ENCODE data around the gene CDK14.

CDK14 gene

DNA sequence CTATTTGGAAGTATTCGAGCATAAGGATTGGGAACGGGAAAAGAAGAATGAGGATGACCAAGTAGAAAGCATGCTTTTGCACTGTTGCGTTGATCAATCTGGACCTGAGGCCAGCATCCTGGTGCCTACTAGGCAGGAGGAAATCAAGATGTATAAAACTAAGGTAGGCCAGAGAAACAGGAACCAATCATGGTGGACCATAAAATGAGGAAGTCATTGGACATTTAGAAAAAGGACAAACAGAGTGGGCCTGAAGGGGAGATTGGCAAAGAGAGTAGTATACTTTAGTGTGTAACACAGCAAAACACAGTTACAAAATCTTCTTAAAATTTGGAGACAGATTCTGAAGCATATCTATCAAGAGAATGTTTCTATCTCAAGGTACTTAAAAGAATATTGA is 497.1 kb downstream of the CDK14 start:
- no peak for DNase-seq (ENCODE audit: low read depth)

DNA sequence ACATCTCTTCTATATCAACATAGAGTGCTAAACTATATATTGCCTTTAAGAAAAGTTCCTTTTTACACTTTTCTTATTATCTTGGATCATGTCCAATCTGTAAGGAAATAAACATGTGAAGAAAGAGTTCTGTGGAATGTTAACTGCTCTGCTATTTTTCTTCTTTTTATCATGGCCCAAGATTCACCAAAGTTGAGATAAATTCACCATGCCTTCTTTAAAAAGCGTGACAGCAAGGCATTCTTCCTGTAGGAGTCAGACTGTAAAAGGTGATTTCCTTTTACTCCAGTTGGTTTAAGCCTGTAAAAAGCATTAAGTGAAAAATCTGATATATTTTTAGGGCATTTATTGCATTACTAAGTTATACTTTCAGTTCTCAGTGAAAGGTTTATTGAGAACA is 502.4 kb downstream of the CDK14 start:
- DNase-seq (ENCODE audit: low read depth) = no peak

DNA sequence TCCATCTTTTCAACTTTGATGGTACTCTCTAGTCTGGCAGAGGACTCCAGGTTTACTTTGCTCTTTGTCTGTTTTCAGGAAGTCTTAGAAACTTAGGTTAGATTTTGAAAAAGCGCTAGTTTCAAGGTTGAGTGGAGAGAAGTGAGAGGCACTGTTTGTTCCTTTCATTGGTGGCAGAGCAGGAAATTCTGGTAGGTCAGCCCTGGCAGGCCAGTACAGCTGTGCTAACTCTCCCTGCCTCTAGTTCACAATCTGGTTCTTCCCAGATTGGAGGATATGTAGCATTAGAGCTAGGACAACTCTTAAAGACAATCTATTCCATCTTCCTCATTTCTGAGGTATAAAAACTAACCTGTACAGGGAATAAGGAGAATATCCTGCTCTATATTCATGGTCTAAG is 507.2 kb downstream of the CDK14 start:
- DNase-seq (ENCODE audit: low read depth) = no peak

DNA sequence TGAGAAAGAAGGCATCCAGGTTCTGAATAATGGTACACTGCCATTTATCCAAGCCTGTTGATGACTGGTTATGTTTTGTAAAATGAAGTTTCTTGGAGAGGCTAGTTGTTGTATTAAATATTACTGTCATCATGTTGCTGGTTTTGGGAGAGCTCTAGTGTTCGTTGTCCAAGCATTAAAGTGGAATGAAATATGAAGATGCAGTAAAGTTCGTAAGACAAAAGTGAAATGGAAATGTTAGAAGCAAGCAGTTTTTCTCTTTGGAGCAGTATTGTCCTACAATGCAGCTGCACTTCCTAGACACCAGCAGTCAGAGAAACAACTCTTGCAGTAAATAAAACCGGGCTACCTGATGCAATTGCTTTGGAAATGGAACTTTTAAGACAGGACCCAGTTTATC is 511.3 kb downstream of the CDK14 start:
- DNase-seq (ENCODE audit: low read depth) = no peak

DNA sequence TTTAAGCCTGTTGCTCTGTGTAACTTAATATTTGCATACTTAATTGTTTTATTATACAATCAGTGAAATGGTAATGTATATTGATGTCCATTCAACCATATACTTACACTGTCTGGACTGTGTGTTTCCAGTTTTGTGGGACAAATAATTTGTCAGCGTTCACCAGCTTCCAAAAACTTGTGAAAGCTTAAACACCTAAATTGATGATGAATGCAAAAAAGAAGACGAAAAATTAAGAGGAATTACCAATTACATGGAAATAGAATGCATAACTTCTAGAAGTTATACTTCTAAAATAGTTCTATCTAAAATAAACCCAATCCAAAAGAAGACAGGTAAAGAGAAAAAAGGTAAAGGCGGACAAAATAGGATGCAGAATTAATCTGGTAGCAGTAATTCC is 513.1 kb downstream of the CDK14 start:
- no peak for DNase-seq (ENCODE audit: low read depth)

DNA sequence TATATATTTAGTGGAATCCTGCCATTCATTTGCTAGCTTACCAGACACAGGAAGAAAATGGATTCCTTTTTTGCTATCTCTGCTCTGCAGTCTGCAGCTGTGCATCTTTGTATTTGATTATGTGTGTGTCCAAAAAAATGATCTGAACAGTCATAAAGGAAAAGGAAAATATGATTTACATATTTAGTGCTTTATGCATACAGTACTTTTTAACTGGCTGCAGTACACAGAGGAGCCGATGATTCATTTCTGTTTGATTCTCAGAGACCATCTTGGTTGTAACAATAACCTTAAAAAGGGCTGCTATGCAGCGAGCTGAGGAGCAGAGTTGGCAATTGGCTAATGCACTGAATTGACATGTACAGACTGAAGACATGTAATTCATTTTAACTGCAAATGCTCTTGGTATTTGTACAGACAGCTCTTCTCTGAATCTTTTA is 516.8 kb downstream of the CDK14 start:
- no peak for DNase-seq (ENCODE audit: low read depth)

DNA sequence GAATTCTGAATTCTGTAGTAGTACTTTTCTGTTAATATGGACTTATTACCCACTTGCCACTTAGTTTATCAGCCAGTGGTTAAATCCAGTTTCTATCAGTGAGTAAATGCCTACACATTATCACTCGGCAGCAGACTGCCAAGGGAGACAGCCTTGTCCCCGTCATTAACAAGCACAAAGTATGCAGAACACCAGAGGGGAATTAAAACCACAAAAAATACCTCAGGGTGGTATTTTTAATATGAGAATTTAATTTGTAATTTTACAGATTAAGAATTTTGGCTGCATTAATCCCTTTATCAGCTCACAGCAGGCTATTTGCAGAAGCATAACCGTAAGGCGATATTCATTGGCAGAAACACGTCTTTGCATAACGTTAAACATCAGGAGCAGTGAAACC is 518.1 kb downstream of the CDK14 start:
- no peak for DNase-seq (ENCODE audit: low read depth)

DNA sequence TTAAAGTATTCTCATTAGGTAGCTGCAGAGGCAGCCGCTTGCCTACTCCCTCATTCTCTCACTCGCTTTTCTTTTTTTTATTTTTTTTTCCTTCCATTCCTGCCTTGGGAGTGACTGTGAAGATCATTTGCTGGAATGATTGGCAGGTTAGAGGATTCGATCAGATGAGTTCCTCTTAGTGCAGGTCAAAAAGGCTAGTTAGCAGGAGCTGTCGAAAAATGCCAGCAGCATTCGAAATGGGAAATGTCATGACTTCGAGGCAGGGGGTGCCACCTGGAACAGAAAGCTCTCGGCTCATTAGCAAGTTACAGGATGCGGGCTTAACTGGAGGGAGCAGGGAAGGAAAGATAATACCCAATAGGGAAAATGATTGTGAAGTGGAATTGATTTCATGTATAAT is 530.6 kb downstream of the CDK14 start:
- DNase-seq (ENCODE audit: low read depth) = no peak

DNA sequence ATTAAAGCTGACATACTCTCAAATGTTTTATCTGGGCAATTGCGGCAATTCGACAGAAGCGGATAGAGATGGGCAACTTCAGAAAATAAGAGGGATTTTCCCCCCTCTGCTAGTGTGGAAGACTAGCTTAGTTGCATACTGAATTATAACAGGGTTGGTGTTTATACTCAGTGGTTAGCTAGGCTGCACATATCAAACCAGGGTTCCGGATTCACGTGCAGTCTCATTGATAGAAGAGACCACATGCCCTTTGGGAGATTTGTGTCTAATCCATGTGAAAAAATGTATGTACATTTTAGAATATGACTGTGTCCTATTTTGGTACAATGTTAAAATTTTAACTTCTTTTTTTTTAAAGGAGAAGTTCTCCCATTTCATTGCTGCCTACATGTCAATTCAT is 531.2 kb downstream of the CDK14 start:
- DNase-seq (ENCODE audit: low read depth) = no peak

DNA sequence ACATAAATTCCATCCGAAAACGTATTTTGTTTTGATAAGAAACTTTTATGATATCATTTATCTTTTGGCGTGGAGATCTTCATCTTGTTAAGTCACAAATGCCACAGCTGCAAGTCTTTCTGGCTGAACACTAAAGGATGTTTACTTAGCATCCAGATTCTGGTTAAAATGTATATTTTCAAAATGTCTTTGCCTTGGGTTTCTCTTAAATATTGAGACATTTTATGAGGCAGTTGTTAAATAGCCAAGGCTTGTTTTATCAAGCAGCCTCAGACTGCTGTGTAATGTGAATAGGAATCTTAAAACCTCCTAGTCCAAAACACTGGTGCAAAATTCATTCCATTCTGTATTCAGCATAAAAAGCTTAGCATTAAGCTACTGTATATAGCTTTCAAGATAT is 531.8 kb downstream of the CDK14 start:
- DNase-seq (ENCODE audit: low read depth) = no peak

DNA sequence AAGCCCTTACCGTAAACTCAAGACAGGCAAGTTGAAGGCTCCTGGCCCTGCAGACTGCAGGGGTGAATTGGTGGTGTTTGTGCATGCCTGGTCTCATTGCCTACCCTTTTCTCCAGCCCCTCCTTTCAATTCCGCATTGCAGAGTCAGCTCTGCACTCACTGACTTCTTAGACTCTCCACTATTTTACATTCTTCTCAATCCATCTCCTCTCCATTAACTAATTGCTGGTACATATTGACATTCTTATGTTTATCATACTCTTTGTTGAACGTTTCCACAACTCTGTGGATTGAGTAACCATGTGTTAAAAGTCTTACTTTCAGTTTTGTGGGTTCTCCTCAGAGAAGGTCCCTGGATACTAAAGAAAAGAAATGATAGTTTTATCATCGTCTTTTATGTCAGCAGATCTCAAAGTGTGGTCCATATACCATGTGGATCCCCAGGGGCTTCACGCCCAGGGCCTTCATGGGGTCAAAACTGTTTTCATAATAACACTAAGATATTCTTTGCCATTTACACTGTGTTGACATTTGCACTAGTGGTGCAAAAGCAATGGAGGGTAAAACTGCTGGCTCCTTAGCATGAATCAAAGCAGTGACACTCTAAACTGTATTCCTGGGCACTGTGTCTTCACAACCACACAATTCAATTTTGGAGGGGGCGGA is 532.7 kb downstream of the CDK14 start:
- no peak for DNase-seq (ENCODE audit: low read depth)

DNA sequence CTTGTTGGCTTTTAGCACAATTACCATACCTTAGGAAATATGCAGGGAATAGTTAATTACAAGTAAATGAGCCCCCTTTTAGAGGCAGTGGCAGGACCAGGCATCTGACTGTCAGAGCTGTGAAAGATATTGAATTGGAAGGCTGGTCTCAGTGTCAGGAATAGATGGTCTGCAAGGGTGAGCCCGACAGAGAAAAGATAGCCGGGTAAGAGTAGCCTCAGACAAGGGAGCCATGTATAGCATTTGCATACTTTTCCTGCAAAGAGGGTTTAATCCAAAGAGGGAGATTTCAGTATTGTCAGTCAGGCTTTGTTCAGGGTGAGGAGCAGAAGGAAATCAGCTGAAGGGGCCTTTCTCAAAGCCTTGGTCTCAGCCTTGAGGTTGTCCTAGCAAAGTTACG is 539.2 kb downstream of the CDK14 start:
- no peak for DNase-seq (ENCODE audit: low read depth)

DNA sequence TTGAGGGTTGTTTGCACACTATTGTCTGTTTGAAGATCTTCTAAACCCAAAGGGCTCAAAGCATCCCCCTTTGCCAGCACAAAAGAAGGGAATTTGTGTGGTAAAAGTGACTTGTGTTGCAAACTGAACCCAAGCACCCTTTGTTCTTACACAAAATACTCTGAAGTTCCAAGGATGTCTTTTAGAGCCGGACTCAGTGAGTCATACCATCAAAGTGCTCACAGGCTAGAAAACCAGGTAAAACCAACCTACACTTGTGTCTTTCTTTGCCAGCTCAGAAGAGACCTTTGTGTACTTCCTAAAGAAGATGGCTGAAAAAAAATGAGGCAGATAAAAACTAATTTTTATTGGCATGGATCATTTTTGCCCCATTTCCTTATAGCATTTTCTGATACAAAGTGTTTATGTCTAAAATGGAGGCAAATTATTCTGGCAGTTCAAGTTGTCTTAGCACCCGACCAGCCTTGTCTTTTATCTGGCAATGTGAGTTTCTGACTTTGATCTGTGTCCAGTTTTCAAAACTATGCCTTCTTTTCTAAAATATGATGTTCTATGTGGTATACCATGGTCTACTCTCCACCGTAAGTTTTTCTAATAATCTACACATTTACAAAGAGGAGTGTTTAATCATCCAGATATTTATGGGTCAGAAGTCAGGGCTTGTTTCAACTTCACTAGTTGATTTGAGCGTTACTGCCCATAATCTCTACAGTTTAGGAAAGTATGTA is 539.7 kb downstream of the CDK14 start:
- no peak for DNase-seq (ENCODE audit: low read depth)

DNA sequence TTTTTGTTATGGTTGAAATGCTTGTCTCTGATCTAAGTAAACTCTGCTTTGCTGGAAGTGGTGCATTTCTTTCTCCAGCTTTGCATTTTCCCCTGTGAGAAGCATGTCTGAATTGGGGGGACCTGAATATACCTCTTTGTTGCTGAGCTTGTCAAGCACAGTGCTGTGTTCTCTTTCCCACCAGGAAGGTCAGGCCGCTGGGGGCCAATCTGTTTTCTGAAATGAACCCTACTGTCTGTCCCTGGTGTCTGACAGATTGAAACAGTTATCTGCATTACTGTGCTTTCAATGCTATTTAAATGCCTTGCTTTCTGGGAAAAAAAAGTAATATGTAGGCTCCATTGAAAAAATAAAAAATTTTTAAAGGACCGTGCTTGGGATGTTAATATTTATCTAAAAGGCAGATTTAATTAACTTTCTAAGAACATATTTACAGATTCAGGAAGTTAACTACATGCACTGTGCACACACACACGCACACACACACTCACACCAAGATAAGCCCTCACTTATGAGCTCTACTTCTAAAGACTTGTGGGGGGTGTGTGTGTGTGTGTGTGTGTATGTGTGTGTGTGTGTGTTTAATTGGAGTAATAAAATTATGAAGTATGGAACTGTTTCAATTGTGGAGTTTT is 541.1 kb downstream of the CDK14 start:
- DNase-seq (ENCODE audit: low read depth) = no peak

DNA sequence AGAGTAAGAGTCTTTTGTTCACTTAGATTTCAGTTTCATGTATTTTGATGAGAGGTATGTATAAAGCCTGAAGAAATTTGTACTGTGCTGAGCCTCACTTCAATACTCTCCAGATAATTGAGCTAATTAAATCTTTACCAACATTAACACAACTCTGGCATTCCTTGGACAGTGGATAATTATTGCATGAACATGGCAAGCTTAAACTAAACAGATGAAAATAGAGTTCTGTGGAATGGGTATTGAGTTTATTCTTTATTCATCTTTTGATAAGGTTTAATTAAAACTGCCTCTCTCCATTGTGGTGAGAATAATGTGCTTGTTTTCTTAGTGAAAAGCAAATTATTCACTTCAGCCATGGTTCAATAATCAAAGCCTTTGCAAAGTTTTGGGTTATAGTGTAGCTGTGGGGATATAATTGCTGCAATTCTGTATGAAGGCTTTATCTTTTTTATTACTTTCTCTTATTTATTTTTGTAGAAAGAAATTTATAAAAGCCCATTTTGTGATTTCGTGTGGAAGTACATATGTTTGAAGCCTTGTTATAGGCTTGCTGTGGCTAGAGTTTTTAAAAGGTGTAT is 541.8 kb downstream of the CDK14 start:
- DNase-seq (ENCODE audit: low read depth) = no peak

DNA sequence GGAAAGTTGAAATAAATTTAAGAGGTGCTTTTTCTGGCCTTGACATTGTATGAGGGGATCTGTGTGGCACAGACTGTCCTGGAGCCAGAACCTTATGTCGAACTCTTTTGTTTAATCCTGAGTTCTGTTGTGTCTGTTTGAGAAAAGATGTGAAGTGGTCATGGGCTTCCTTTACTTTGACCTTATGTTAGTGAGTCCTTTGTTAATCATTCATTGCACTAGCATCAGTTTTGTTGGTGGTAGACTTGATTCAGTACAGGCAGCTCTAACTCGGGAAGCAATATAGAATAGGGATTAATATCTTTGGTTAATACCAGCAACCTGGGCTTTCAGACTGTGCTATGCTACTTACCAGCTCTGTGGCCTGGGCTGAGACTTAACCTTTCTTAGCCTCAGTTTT is 544.2 kb downstream of the CDK14 start:
- no peak for DNase-seq (ENCODE audit: low read depth)

DNA sequence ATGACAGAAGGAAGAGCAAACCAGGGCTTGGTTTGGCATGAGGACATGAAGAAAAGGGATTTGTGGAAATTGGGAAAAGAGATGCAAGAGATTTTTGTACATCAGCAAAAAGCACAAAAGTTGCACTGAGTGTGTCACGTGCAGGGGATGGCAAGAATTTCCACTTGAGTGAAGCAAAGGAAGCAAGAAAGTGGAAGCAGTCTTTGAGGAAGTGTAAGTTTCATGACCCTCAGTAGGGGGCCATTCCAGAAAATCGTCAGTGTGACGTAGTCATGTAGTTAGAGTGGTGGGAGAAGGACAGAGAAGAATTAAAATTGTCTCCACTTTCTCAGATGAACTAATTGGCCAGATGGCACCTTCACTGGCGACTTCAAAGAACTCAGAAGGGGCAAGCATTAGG is 544.9 kb downstream of the CDK14 start:
- DNase-seq (ENCODE audit: low read depth) = no peak

DNA sequence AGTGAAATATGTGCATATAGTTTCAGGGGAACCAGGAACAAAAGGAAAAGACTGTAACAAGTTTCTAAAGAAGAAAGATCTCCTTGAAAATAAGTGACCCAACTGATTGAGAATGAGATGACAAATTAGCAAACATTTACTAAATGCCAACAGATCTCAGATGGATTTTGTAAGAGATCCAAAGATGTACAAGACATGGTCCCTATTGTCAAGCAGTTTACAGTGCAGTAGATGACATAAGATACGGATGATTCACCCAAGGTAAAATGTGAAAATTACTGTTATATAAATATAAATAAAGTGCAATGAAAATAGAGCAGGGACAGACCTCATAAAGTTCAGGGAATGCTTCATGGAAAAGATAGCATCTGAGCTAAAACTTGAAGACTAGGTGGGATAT is 546.6 kb downstream of the CDK14 start:
- no peak for DNase-seq (ENCODE audit: low read depth)

DNA sequence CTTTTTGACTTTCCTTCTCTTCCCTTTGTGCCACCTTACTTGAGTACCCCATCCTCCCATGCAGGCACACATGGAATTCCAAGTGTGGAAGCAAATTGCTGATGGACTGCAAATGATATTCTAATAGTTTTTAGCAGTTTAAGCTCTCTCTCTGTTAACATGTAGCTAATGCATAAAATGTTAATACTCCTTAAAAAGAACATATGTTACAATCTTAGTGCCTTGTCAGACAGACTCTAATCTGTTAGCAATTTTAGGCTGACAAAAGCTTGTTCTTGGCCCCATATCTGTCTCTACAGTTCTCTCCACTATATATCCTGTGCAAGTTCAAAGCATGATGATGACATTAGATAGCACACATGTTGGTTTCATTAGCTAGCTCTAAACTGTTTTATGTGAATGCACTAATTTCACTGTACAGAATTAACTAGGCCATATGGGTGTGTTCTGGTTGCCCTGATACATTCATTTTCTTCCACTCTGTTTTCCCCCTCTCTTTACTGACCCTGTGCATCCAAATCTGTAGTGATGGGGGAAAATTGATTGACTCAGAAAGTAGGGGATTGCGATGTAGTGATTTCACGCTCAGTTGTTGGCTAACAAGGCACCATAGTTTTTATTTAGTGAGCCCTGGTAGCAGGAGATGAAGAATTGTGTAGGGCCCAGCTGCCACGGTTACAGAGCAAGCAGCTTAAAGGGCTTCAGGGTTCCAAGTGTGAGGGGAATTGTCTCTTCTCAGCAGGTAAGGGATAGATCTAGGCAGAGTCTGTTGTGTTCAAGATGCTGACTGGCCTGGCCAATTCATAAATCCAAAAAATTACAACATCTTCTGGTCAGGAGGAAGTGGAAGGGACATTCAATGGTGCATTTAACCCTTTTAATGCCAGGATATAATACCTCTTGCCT is 553.5 kb downstream of the CDK14 start:
- DNase-seq (ENCODE audit: low read depth) = no peak

DNA sequence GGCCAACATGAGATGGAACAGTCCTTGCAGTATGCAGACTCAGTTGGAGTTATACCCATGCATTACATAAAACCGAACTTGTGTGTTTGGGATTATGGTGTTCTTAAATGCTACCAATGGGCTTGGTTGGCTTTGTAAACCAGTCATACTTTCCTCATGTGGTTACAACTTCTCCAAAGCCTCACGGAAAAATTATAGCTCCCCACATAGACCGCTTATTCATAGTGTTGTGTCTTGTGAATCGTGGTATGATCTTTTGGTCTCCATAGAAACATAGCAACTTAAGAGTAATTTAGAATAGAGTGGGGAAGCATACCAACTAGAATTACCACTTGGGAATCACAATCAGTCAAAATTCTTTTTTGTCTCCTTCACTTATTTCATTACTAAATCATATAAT is 555.8 kb downstream of the CDK14 start:
- no peak for DNase-seq (ENCODE audit: low read depth)

DNA sequence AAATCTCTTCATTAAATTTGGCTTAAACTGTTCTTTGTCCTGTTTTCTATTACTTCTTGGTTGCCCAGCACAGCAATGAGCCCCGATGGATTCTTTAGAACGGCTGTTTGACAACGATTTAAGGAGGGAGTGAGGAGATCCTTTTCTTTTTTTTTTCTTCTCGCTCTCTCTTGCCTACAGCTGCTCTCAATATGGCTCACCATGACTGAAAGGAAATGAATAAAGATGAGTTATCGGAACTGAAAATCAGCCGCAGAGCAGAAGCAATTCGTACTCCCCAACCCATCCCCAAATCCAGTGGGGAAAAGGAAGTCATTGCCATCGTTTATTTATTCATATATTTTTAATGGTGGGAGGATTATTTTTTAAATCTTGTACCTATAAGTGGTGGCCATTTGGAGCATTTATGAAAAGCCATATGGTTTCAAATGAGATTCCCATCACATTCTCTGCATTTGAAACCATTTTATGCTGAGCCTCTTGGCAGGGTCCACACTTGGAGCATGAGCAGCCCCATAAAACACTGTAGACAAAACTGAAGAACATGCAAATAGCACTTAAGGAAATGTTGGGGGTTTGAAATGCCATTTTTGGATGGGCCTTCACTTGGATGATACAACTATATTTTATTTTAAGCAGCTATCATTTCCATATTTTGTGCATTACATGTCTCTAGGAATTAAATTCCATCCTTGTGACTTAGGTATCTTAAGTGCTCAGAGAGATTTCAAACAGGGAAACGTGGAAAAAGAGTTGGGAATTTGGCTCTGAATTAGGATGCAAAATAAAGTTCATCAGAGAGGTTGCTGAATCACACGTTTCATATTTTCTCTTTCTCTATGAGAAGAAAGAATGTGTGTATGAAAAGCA is 560.4 kb downstream of the CDK14 start:
- DNase-seq (ENCODE audit: low read depth) = no peak
